ENCODE data around the gene UMPS. TPM values are rescaled to one million over a fixed set of nuclear protein-coding genes. Genes with fewer than 3 reads are reported as not detected.
"Not testable (repeated sequence)": the region's sequence is repeated elsewhere in the genome, so short reads cannot be mapped to it uniquely, and the experiment has no call there.

The UMPS gene
- total RNA-seq, 4 donors from 2014 or later, result 20.6 to 30.1 (median 24.8) TPM

DNA sequence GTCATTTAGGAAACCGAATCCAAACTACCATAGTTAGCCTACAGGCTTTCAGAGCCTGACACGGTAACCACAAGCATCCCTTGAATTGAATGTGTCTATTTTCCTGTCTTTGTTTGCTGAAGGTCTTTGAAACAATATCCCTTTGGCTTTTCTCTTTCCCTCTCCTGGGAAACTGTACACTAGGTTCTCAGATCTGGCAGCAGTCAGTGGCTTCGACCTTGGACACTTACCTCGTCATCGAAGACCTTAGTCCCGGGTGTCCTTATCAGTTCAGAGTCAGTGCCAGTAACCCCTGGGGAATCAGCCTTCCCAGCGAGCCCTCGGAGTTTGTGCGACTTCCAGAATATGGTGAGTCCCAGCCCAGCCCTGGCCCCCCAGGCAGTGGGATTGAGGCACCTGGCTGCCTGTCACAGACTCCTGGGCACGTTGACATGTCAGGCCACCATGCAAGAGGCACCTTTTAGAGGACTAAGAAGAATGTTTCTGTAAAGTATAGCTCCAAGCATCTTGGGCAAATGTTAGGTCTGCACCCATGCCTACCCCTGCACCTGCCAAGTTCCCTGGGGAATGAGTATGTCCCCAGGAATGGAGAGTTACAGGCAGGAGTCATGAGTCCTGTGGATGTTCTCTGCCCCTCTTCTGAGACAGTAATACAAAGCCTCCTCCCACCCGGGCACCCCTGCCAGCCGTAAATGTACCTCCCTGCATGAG lies 30.4 kb upstream of the UMPS start:
- TF ChIP-seq, protein P1, sequence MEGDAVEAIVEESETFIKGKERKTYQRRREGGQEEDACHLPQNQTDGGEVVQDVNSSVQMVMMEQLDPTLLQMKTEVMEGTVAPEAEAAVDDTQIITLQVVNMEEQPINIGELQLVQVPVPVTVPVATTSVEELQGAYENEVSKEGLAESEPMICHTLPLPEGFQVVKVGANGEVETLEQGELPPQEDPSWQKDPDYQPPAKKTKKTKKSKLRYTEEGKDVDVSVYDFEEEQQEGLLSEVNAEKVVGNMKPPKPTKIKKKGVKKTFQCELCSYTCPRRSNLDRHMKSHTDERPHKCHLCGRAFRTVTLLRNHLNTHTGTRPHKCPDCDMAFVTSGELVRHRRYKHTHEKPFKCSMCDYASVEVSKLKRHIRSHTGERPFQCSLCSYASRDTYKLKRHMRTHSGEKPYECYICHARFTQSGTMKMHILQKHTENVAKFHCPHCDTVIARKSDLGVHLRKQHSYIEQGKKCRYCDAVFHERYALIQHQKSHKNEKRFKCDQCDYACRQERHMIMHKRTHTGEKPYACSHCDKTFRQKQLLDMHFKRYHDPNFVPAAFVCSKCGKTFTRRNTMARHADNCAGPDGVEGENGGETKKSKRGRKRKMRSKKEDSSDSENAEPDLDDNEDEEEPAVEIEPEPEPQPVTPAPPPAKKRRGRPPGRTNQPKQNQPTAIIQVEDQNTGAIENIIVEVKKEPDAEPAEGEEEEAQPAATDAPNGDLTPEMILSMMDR (IDR thresholded peaks at IDR 0.05), result no peak
- no peak for TF ChIP-seq POLR2A (IDR thresholded peaks at IDR 0.05)
- TF ChIP-seq POLR2AphosphoS5 (IDR thresholded peaks at IDR 0.05), result no peak
- no peak for TF ChIP-seq EP300 (IDR thresholded peaks at IDR 0.05)
- no peaks in the 10 kb centered on the region for H3K36me3 ChIP-seq
- no peaks in the 10 kb centered on the region for H3K27me3 ChIP-seq
- no peak overlapping the region for H3K27ac ChIP-seq
- no peak overlapping the region for H3K4me3 ChIP-seq
- H3K9me3 ChIP-seq, result no peaks in the 10 kb centered on the region
- DNase-seq (ENCODE audit: low spot score in 2 of 2), result no peak
- H3K4me1 ChIP-seq, result no peaks in the 10 kb centered on the region
- 64% methylated on average over 10 of the region's 12 CpGs for WGBS

DNA sequence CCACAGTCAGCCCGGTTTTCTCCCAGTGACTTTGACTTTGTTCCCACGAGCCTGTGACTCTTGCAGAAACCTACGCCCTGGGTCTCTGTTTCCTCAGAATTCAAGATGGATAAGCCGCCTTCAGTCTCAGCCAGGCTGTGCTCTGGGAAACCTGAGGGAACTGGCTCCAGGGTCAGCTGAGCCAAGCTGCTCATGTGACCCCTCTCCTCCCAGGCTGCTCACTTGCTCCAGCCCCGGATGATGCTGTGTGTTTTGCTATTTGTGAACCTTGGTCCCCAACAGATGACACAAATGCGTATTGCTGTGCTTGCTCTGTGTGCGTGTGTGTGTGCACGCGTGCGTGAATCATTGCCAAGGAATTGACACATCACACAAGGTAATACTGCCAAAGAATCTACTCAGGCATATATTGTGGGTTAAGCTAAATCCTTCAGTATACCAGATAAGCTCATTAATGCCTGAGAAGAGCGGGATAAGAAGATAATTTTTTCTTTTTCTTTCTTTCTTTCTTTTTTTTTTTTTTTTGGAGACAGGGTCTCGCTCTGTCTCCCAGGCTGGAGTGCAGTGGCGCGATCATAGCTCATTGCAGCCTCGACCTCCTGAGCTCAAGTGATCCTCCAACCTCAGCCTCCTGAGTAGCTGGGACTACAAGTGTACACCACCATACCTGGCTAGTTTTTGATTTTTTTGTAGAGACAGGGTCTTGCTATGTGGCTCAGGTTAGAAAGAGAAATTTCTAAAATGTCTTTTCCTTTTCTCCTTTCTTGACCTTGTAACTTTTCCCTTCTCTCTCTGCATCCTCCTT lies 29.2 kb upstream of the UMPS start:
- TF ChIP-seq, protein P1 (IDR thresholded peaks at IDR 0.05), result no peak
- no peak for TF ChIP-seq POLR2A (IDR thresholded peaks at IDR 0.05)
- TF ChIP-seq POLR2AphosphoS5 (IDR thresholded peaks at IDR 0.05), result no peak
- TF ChIP-seq EP300 (IDR thresholded peaks at IDR 0.05), result no peak
- no peaks in the 10 kb centered on the region for H3K36me3 ChIP-seq
- no peak overlapping the region for H3K4me3 ChIP-seq
- WGBS, result 84% methylated on average over 15 of the region's 15 CpGs
- no peak overlapping the region for H3K27ac ChIP-seq
- H3K4me1 ChIP-seq, result no peaks in the 10 kb centered on the region
- no peaks in the 10 kb centered on the region for H3K27me3 ChIP-seq
- no peak for DNase-seq (ENCODE audit: low spot score in 2 of 2)
- no peaks in the 10 kb centered on the region for H3K9me3 ChIP-seq

DNA sequence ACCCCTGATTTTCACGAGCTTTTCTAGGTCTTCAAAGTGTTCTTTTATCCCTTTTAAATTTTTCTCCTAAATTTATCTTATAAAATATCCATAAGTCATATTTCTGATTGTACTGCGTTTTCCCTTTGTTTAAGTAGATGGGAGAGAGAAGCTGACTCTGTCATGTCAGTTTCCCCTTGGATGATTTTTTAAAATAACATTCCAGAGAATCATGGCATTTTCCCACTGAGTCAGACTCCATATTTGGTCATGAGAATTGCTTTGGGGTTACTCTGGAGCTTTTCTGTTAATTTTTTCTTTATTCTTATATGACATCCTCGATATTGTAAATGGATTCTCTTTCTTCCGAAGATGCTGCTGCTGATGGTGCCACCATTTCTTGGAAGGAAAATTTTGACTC lies 28.6 kb upstream of the UMPS start:
- TF ChIP-seq EP300 (IDR thresholded peaks at IDR 0.05) (no peak), POLR2A (IDR thresholded peaks at IDR 0.05) (no peak), POLR2AphosphoS5 (IDR thresholded peaks at IDR 0.05) (no peak)
- TF ChIP-seq, protein P1 (IDR thresholded peaks at IDR 0.05), result no peak
- Histone ChIP-seq H3K27ac (no peak overlapping the region), H3K36me3 (no peaks in the 10 kb centered on the region), H3K9me3 (no peaks in the 10 kb centered on the region), H3K27me3 (no peaks in the 10 kb centered on the region), H3K4me1 (no peaks in the 10 kb centered on the region), H3K4me3 (no peak overlapping the region)
- whole genome bisulfite sequencing, result 83% methylated on average over 4 of the region's 4 CpGs
- DNase-seq (ENCODE audit: low spot score in 2 of 2), result no peak

DNA sequence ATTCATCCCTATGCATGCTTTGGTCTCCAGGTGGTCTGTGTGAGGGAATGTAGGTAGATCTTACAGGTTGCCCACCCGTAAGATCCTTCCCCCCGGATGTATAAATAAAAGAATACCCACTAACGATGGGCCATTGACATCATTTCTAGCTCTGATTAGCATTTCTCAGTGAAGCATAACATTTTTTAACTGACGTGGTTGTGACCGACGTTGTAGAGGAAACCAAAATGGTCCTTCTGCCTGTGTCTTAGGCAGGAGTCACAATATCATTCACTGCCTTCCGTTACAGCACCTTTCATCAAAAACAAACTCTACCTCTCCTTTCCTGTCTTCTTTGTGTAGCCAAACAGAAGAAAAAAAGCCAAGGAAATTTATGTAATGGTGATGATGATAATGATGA lies 27.3 kb upstream of the UMPS start:
- Histone ChIP-seq H3K36me3 (no peaks in the 10 kb centered on the region), H3K9me3 (no peaks in the 10 kb centered on the region), H3K4me3 (no peak overlapping the region), H3K27me3 (peaks cover 10% of the 10 kb centered on the region), H3K27ac (no peak overlapping the region), H3K4me1 (no peaks in the 10 kb centered on the region)
- TF ChIP-seq POLR2A (IDR thresholded peaks at IDR 0.05), result no peak
- TF ChIP-seq, protein P1 (IDR thresholded peaks at IDR 0.05), result no peak
- no peak for TF ChIP-seq POLR2AphosphoS5 (IDR thresholded peaks at IDR 0.05)
- no peak for TF ChIP-seq EP300 (IDR thresholded peaks at IDR 0.05)
- no peak for DNase-seq (ENCODE audit: low spot score in 2 of 2)
- 94% methylated on average over 7 of the region's 7 CpGs for WGBS

DNA sequence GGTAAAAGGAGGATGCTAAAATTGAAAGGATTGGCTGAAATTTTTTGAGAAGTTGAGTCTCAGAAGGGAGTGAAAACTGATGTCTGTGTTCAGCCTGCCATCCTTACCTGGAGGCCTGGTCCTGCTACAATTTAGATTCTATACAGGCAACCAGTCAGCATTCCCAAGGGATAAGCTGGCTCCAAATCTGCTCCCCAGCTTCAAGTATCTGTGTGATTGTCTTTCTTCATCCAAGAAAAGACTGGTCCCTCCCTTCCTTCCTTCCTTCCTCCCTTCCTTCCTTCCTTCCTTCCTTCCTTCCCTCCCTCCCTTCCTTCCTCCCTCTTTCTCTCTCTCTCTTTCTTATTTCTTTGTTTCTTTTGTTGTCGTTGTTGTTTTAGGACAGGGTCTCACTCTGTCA lies 24.7 kb upstream of the UMPS start:
- H3K4me1 ChIP-seq, result no peaks in the 10 kb centered on the region
- no peaks in the 10 kb centered on the region for H3K9me3 ChIP-seq
- no peak overlapping the region for H3K27ac ChIP-seq
- H3K4me3 ChIP-seq, result no peak overlapping the region
- no peaks in the 10 kb centered on the region for H3K36me3 ChIP-seq
- peaks cover 11% of the 10 kb centered on the region for H3K27me3 ChIP-seq
- no peak for DNase-seq (ENCODE audit: low spot score in 2 of 2)
- TF ChIP-seq POLR2AphosphoS5 (IDR thresholded peaks at IDR 0.05), result no peak
- 76% methylated on average over 1 of the region's 1 CpG for WGBS

DNA sequence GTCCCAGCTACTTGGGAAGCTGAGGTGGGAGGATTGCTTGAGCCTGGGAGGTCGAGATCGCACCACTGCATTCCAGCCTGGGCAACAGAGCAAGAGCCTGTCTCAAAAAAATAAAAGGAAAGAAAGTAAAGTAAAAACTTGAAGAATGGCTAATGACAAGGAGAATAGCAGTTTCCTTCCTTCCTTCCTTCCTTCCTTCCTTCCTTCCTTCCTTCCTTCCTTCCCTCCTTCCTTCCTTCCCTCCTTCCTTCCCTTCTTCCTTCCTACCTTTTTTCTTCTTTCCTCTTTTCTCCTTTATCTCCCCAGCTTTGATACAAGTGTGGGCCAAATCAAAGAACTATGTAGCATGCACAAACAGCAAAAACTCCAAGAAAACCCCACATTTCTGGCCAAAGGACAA lies 23.0 kb upstream of the UMPS start:
- not testable (repeated sequence) for H3K27ac ChIP-seq; H3K36me3 ChIP-seq; H3K4me3 ChIP-seq; H3K4me1 ChIP-seq; H3K9me3 ChIP-seq; DNase-seq (ENCODE audit: low spot score in 2 of 2)
- H3K27me3 ChIP-seq, result peaks cover 11% of the 10 kb centered on the region
- 84% methylated on average over 2 of the region's 2 CpGs for WGBS

All from suprapubic skin (tissue), 4 donors.